GM19043 (cell line): ENCODE measurements around the gene NPSR1.
"Not testable (repeated sequence)": the region's sequence is repeated elsewhere in the genome, so short reads cannot be mapped to it uniquely, and the experiment has no call there.

Source experiments
- ATAC-seq: cut with Tn5 transposase; IDR thresholded peaks from one replicate; pipeline ENCODE4 v1.9.1; 2021; ENCODE audit warnings: low read depth; ENCODE audit not compliant: unreplicated experiment

NPSR1 gene

GRCh38 chr7:34657632-34658268 lies at the start of gene NPSR1:
NPSR1 (plus strand) TSS chr7:34658218; CDS start chr7:34658413, 195 bp downstream.
- ATAC-seq: no peak

GRCh38 chr7:34612661-34613060 lies 45.4 kb upstream of the NPSR1 start:
- ATAC-seq: no peak

- ATAC-seq: no peak
These were observed 37.6 kb upstream of the NPSR1 start for GRCh38 chr7:34620425-34620824.

- ATAC-seq: no peak
These were observed 35.8 kb upstream of the NPSR1 start for GRCh38 chr7:34622182-34622581.

- no peak for ATAC-seq
These were observed 35.2 kb upstream of the NPSR1 start for GRCh38 chr7:34622771-34623250.

GRCh38 chr7:34628618-34629017 lies 29.4 kb upstream of the NPSR1 start:
- ATAC-seq: not testable (repeated sequence)

- no peak for ATAC-seq
These were observed 5.2 kb upstream of the NPSR1 start for GRCh38 chr7:34652809-34653208.

- ATAC-seq: no peak
These were observed 4.2 kb upstream of the NPSR1 start for GRCh38 chr7:34653787-34654186.

- no peak for ATAC-seq
These were observed 2.6 kb upstream of the NPSR1 start for GRCh38 chr7:34655384-34655783.

GRCh38 chr7:34656041-34656440 lies 2.0 kb upstream of the NPSR1 start:
- ATAC-seq: no peak

- ATAC-seq: no peak
These were observed 1.6 kb downstream of the NPSR1 start for GRCh38 chr7:34659472-34660075.

GRCh38 chr7:34662058-34662708 lies 4.2 kb downstream of the NPSR1 start:
- no peak for ATAC-seq

- no peak for ATAC-seq
These were observed 6.7 kb downstream of the NPSR1 start for GRCh38 chr7:34664755-34665154.

- no peak for ATAC-seq
These were observed 14.4 kb downstream of the NPSR1 start for GRCh38 chr7:34672430-34672829.

- no peak for ATAC-seq
These were observed 15.0 kb downstream of the NPSR1 start for GRCh38 chr7:34673066-34673465.

- no peak for ATAC-seq
These were observed 17.8 kb downstream of the NPSR1 start for GRCh38 chr7:34675749-34676374.

- ATAC-seq: no peak
These were observed 19.5 kb downstream of the NPSR1 start for GRCh38 chr7:34677491-34677890.

GRCh38 chr7:34687529-34687928 lies 29.5 kb downstream of the NPSR1 start:
- no peak for ATAC-seq

GRCh38 chr7:34696415-34696814 lies 38.4 kb downstream of the NPSR1 start:
- no peak for ATAC-seq

- ATAC-seq: no peak
These were observed 51.8 kb downstream of the NPSR1 start for GRCh38 chr7:34709771-34710170.

GRCh38 chr7:34718867-34719266 lies 60.8 kb downstream of the NPSR1 start:
- ATAC-seq: no peak
